Osteoblast (primary cell): ENCODE results near the gene RUBCN. TPM values are rescaled to one million over a fixed set of nuclear protein-coding genes. Genes with fewer than 3 reads are reported as not detected.

ENCODE experiments used
- DNase-seq: peaks from one replicate; pipeline ENCODE4 v3.0.0; 2011; ENCODE audit warnings: low spot score, mixed read lengths; ENCODE audit not compliant: insufficient read length; ENCODE audit errors: missing footprints
- H2AFZ ChIP-seq: 2 replicates; pipeline ENCODE4 v1.6.0; 2011; ENCODE audit warnings: mild to moderate bottlenecking, low read length
- H3K27ac ChIP-seq: 2 replicates; pipeline ENCODE4 v1.5.1; 2011; ENCODE audit warnings: mild to moderate bottlenecking, low read depth, low read length, moderate library complexity
- H3K27me3 ChIP-seq: 2 replicates; pipeline ENCODE4 v1.6.0; 2012; ENCODE audit warnings: mild to moderate bottlenecking, control low read depth, inconsistent platforms, low read length, moderate library complexity; ENCODE audit not compliant: insufficient read depth
- H3K36me3 ChIP-seq: 2 replicates; pipeline ENCODE4 v1.5.1; 2011; ENCODE audit warnings: mild to moderate bottlenecking, low read length, control low read depth, moderate library complexity; ENCODE audit not compliant: insufficient read depth
- H3K4me1 ChIP-seq: 2 replicates; pipeline ENCODE4 v1.5.1; 2011; ENCODE audit warnings: mild to moderate bottlenecking, low read length, control low read depth, moderate library complexity; ENCODE audit not compliant: insufficient read depth
- H3K4me2 ChIP-seq: 2 replicates; pipeline ENCODE4 v1.6.0; 2011; ENCODE audit warnings: mild to moderate bottlenecking, low read length; ENCODE audit not compliant: insufficient read depth
- H3K4me3 ChIP-seq: fragments of 200-600 bp; sonication (generic); 3 replicates; pipeline ENCODE4 v1.5.1; 2012; ENCODE audit warnings: mild to moderate bottlenecking, low read length, inconsistent platforms; ENCODE audit not compliant: insufficient read depth
- H3K79me2 ChIP-seq: 2 replicates; pipeline ENCODE4 v1.6.0; 2012; ENCODE audit warnings: mild to moderate bottlenecking, low read length, control low read depth, inconsistent platforms; ENCODE audit not compliant: insufficient read depth
- H3K9me3 ChIP-seq: 2 replicates; pipeline ENCODE4 v1.5.1; 2011; ENCODE audit warnings: low read depth, low read length, control low read depth
- H4K20me1 ChIP-seq: 2 replicates; pipeline ENCODE4 v1.6.0; 2012; ENCODE audit warnings: mild to moderate bottlenecking, low read length, control low read depth; ENCODE audit not compliant: insufficient read depth
- CTCF ChIP-seq: IDR thresholded peaks from 2 replicates; pipeline ENCODE4 v1.5.1; 2011; ENCODE audit warnings: mild to moderate bottlenecking, low read depth, low read length, moderate library complexity; ENCODE audit errors: extremely low read depth
- total RNA-seq: library from RNA; depleted of rRNA; stranded (reverse); fragments of >200 nt; gene quantifications from 2 replicates; pipeline ENCODE4 v1.2.3, GENCODE V29; 2012

The RUBCN gene
- total RNA-seq, 1 donor, result 23.2 TPM

- Histone ChIP-seq H4K20me1 (peaks cover 19% of the 10 kb centered on the region), H3K4me3 (no peak overlapping the region), H3K9me3 (no peaks in the 10 kb centered on the region), H3K4me1 (no peaks in the 10 kb centered on the region), H3K27me3 (no peaks in the 10 kb centered on the region), H3K79me2 (peaks cover 66% of the 10 kb centered on the region), H3K27ac (no peak overlapping the region), H3K4me2 (no peak overlapping the region), H2AFZ (no peak overlapping the region), H3K36me3 (peaks cover 37% of the 10 kb centered on the region)
- TF ChIP-seq CTCF, result no peak
- no peak for DNase-seq
Observed at GRCh38 chr3:197761784-197762183, 25.1 kb upstream of the RUBCN start.

DNA sequence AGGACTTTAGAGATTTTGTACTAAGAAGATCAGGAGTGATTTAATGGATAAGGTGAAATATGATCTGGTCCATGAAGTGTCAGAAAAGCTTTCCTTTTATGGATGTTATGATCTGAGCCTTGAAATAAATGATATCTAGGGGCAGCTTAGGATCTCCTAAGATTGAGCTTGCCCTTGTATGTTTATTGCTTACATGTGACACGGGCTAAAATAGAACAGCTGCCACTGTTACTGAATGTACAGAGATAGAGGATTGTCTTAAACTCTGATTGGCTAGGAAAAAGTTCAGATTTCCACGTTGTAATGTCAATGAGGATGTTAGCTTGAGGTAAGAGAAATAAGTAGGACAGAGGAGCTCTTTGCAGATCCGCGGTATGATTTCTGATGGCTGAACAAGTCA is 21.8 kb upstream of the RUBCN start:
- TF ChIP-seq CTCF, result no peak
- Histone ChIP-seq H3K36me3 (peaks cover 15% of the 10 kb centered on the region), H3K4me2 (no peak overlapping the region), H2AFZ (no peak overlapping the region), H3K27me3 (no peaks in the 10 kb centered on the region), H3K4me1 (peaks cover 3% of the 10 kb centered on the region), H3K27ac (no peak overlapping the region), H4K20me1 (peaks cover 25% of the 10 kb centered on the region), H3K79me2 (peaks cover 82% of the 10 kb centered on the region), H3K9me3 (no peaks in the 10 kb centered on the region), H3K4me3 (no peak overlapping the region)
- no peak for DNase-seq

DNA sequence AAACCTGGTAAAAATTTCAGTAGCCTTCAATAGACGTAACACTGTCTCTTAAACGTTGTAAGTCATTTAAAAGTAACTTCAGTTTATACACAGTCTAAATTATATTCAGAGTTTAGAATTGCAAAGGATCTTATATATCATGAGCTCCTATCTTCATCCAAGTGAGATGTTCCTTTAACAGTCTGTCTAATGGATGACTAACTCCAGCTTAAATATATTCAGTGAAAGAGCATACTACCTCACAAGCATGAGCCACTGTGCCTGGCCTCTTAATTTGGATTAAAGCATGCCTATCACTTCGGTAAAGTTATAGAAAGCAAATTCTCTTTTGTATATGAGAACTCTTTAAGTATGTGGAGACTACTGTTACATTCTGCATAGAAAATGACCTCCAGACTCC is 20.0 kb upstream of the RUBCN start:
- Histone ChIP-seq H3K9me3 (no peaks in the 10 kb centered on the region), H4K20me1 (peaks cover 39% of the 10 kb centered on the region), H3K79me2 (peaks cover 94% of the 10 kb centered on the region), H3K4me2 (no peak overlapping the region), H2AFZ (no peak overlapping the region), H3K4me3 (no peak overlapping the region), H3K27ac (no peak overlapping the region), H3K4me1 (peaks cover 9% of the 10 kb centered on the region), H3K36me3 (peaks cover 6% of the 10 kb centered on the region), H3K27me3 (no peaks in the 10 kb centered on the region)
- DNase-seq, result peak; percentile 13
- TF ChIP-seq CTCF, result no peak

DNA sequence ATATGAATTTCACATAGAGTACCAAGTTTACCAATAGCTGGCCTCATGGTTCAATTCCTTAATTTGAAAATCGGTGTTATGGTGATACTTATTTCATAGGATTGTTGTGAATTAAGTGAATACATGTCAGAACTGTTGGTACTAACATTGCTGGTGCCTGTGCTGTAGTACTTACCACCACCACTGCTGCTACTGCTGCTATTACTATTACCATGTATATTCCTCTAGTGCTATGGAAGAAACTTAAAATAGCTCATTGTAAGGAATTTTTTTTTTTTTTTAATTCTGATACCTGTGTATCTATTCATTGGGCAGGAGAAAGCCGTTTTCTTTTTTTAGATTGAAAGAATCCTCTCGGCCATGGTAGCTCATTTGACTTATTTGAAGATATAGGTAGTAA is 16.6 kb upstream of the RUBCN start:
- Histone ChIP-seq H3K27ac (no peak overlapping the region), H3K36me3 (peaks cover 3% of the 10 kb centered on the region), H3K9me3 (no peaks in the 10 kb centered on the region), H2AFZ (no peak overlapping the region), H3K4me3 (no peak overlapping the region), H3K4me1 (peaks cover 22% of the 10 kb centered on the region), H4K20me1 (peaks cover 40% of the 10 kb centered on the region), H3K4me2 (no peak overlapping the region), H3K27me3 (no peaks in the 10 kb centered on the region), H3K79me2 (peaks cover 71% of the 10 kb centered on the region)
- DNase-seq, result peak; percentile 47
- TF ChIP-seq CTCF, result no peak
